CD4-positive, alpha-beta T cell treated with Interleukin-4 for 1 hour (primary cell): ENCODE data around the gene ATP2B3.

Experiments
- DNase-seq, 2 donors: peaks; one replicate each; pipeline ENCODE4 v3.0.0-alpha.2; 2020 to 2022

ATP2B3 gene

GRCh38 chrX:153490217-153490930 lies 27.1 kb upstream of the ATP2B3 start:
- DNase-seq, result no peak

- no peak for DNase-seq
Observed at GRCh38 chrX:153491351-153491914, 26.0 kb upstream of the ATP2B3 start.

- no peak for DNase-seq
Observed at GRCh38 chrX:153491918-153492317, 25.5 kb upstream of the ATP2B3 start.

GRCh38 chrX:153492543-153492942 lies 24.9 kb upstream of the ATP2B3 start:
- DNase-seq, result no peak

GRCh38 chrX:153493085-153493484 lies 24.4 kb upstream of the ATP2B3 start:
- no peak for DNase-seq

GRCh38 chrX:153494061-153494460 lies 23.4 kb upstream of the ATP2B3 start:
- DNase-seq, result no peak

GRCh38 chrX:153494541-153495361 lies 22.7 kb upstream of the ATP2B3 start, which contains the start of gene BGN:
TSS of gene BGN (plus strand) at chrX:153494980. CDS start at chrX:153504632, 9,652 bp downstream.
- peak in 1 of 2 donors; percentile 3 for DNase-seq

- DNase-seq, result no peak
Observed at GRCh38 chrX:153495362-153495751, 22.1 kb upstream of the ATP2B3 start.

GRCh38 chrX:153495903-153496589 lies 21.4 kb upstream of the ATP2B3 start:
- no peak for DNase-seq

- DNase-seq, result no peak
Observed at GRCh38 chrX:153496590-153496959, 20.9 kb upstream of the ATP2B3 start.

GRCh38 chrX:153498453-153498852 lies 19.0 kb upstream of the ATP2B3 start:
- no peak for DNase-seq

GRCh38 chrX:153499341-153499740 lies 18.1 kb upstream of the ATP2B3 start:
- no peak for DNase-seq

GRCh38 chrX:153499876-153500275 lies 17.6 kb upstream of the ATP2B3 start:
- no peak for DNase-seq

GRCh38 chrX:153500676-153501280 lies 16.7 kb upstream of the ATP2B3 start:
- no peak for DNase-seq

- DNase-seq, result no peak
Observed at GRCh38 chrX:153501530-153501929, 15.9 kb upstream of the ATP2B3 start.

GRCh38 chrX:153502131-153502530 lies 15.3 kb upstream of the ATP2B3 start:
- no peak for DNase-seq

- no peak for DNase-seq
Observed at GRCh38 chrX:153502796-153503195, 14.6 kb upstream of the ATP2B3 start.

GRCh38 chrX:153504445-153505016 lies 12.9 kb upstream of the ATP2B3 start:
- DNase-seq, result no peak

- no peak for DNase-seq
Observed at GRCh38 chrX:153505361-153505760, 12.1 kb upstream of the ATP2B3 start.

- DNase-seq, result peak; percentile 78 to 81
Observed at GRCh38 chrX:153507484-153508178, 9.8 kb upstream of the ATP2B3 start.

- DNase-seq, result no peak
Observed at GRCh38 chrX:153509592-153509991, 7.8 kb upstream of the ATP2B3 start.

- DNase-seq, result no peak
Observed at GRCh38 chrX:153510383-153510782, 7.1 kb upstream of the ATP2B3 start.
